GM18502 (cell line): ENCODE measurements around the gene FCGBP.
"Not testable (repeated sequence)": the region's sequence is repeated elsewhere in the genome, so short reads cannot be mapped to it uniquely, and the experiment has no call there.

Experiments
- ATAC-seq: cut with Tn5 transposase; IDR thresholded peaks from one replicate; pipeline ENCODE4 v1.9.1; 2021; ENCODE audit warnings: mild to moderate bottlenecking; ENCODE audit not compliant: unreplicated experiment, poor library complexity

The FCGBP gene

DNA sequence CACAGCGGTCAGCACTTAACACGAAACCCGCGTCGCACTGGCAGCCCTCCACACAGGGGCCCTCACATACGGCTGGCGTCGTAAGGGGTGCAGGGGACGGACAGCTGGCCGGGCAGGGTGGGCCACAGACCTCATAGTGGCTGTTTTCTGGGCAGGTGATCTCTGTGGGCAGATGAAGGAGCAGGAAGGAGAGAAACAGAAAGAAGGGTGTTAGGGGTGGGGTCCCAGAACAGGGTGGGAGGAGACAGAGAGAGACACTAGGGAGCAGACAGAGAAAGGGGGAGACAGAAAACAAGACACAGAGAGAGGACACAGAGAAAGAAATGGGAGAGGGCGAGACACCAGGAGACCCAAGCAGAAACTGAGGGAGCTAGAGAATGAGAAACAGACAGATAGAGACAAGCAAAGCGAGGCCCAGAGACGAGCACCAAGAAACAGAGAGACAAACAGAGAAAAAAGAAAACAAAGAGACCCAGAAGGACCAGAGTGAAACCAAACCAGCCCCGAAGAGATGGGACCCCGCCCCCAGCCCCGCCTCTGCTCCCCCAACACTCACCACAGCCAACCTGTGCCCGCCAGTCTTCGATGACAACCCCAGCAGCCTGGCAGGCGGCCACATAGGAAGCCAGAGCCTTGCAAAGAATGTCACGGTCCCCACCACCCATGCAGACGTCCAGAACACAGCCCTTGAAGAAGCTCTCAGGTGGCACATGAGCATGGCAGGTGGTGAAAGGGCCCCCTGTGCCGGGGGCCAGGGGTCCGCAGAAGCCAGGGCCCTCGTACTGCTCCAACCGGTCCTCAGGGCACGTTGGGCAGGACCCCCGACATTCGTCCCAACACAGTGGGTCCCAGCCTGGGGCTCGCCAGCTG lies 40.8 kb downstream of the FCGBP start:
- not testable (repeated sequence) for ATAC-seq

GRCh38 chr19:39892506-39892902 lies 41.9 kb downstream of the FCGBP start:
- not testable (repeated sequence) for ATAC-seq

DNA sequence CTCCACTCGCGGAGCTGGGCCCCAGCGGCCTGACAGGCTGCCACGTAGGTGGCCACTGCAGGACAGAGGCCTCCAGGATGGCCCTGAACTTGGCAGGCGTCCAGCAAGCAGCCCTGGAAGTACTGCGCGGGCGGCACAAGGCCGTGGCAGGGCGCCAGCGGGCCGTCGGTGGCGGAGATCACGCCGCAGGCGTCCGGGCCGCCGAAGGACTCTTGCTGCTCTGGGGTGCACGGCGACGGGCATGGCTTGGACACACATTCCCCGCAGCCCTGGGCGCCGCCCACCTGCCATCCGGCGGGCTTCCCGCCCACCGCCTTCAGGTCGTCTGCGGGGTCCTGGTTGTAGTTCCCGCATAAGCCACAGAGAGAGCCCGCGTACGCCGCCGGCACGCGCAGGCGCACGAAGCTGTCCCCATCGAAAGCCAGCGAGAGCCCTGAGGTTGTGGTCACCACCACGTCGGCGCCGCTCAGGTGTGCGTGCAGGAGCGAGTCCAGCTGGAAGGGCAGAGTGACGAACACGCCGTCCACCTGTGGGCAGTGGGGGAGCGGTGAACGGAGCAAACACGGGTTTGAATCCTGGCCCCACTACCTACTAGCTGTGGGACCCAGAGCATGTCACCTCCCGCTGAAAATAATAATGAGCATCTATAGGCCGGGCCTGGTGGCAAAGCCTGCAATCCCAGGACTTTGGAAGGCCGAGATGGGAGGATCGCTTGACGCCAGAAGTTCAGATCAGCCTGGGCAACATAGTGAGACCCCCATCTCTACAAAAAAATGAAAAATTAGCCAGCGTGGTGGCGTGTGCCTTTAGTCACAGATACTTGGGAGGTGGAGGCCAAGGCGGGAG lies 42.6 kb downstream of the FCGBP start:
- not testable (repeated sequence) for ATAC-seq

DNA sequence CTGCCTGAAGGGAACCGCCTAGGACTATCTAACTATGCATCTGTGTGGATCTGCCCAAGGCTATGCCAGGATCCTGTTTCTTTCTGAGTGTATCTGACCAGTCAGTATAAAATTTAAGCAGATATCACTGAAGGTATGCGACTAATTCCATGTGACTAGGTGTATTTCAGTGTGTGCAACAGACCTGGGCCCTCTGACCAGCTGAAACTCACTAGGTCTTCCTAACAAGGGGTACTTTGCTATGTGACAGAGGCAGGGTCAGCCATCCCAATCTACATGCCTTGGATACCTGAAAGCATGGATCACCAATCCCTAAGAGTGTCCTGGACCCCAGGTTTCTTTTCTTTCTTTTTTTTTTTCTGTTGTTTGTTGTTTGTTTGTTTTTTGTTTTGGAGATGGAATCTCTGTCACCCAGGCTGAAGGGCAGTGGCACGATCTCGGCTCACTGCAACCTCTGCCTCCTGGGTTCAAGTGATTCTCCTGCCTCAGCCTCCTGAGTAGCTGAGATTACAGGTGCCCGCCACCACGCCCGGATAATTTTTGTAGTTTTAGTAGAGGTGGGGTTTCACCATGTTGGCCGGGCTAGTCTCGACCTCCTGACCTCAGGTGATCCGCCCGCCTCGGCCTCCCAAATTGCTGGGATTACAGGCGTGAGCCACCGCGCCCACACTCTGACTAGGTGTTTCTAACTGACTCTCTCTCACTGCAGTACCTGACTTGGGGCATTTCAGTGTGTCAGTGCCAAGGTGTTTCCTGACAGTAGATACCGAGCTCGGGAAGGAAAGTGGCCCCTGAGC lies 43.5 kb downstream of the FCGBP start:
- ATAC-seq, result no peak

GRCh38 chr19:39889872-39890754 lies 44.3 kb downstream of the FCGBP start:
- ATAC-seq, result not testable (repeated sequence)

DNA sequence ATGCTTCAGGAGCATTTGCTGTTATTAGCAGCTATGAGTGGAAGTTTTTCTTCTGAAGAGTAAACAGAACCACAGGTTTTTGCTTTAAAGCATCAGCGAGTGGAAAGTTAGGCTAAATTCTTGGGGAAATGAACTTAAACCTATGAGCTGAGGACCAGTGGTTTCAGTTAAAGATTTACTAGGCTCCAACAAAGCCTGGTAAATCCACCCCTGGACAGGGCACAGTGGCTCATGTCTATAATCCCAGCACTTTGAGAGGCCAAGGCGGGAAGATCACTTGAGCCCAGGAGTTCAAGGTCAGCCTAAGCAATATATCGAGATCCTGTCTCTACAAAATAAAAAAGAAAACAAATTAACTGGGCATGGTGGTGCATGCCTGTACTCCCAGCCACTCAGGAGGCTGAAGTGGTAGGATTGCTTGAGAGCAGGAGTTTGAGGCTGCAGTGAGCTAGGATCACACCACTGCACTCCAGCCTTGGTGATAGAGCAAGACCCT lies 46.9 kb downstream of the FCGBP start:
- ATAC-seq, result not testable (repeated sequence)

- ATAC-seq, result not testable (repeated sequence)
Observed at GRCh38 chr19:39885821-39886554, 48.4 kb downstream of the FCGBP start.

GRCh38 chr19:39884721-39885120 lies 49.7 kb downstream of the FCGBP start:
- not testable (repeated sequence) for ATAC-seq
